OCI-M2 (cell line): ENCODE results near the gene DTX2.
"Not testable (repeated sequence)": the region's sequence is repeated elsewhere in the genome, so short reads cannot be mapped to it uniquely, and the experiment has no call there.

ENCODE experiments used
- DNase-seq: peaks from one replicate; lab custom pipeline; 2025; ENCODE audit not compliant: unreplicated experiment; lab: John Stamatoyannopoulos, UW

DTX2 gene

GRCh38 chr7:76511200-76511910 is 49.8 kb downstream of the DTX2 start:
- DNase-seq, result not testable (repeated sequence)

GRCh38 chr7:76511911-76512885 is 50.7 kb downstream of the DTX2 start:
- not testable (repeated sequence) for DNase-seq

GRCh38 chr7:76512941-76513816 is 51.7 kb downstream of the DTX2 start:
- DNase-seq, result no peak

- no peak for DNase-seq
These were observed 52.6 kb downstream of the DTX2 start for GRCh38 chr7:76513817-76514799.

- no peak for DNase-seq
These were observed 53.6 kb downstream of the DTX2 start for GRCh38 chr7:76514926-76515771.

- DNase-seq, result no peak
These were observed 54.5 kb downstream of the DTX2 start for GRCh38 chr7:76515999-76516443.

GRCh38 chr7:76516932-76517331 is 55.4 kb downstream of the DTX2 start:
- not testable (repeated sequence) for DNase-seq

GRCh38 chr7:76526183-76526582 is 64.7 kb downstream of the DTX2 start:
- DNase-seq, result not testable (repeated sequence)

GRCh38 chr7:76531643-76532042 is 70.1 kb downstream of the DTX2 start:
- DNase-seq, result not testable (repeated sequence)

GRCh38 chr7:76543197-76543596 is 81.7 kb downstream of the DTX2 start, which contains the start of gene SPDYE16:
SPDYE16 (minus strand) TSS chr7:76543297; CDS start chr7:76541459, 1,838 bp downstream.
- not testable (repeated sequence) for DNase-seq

GRCh38 chr7:76549025-76549854 is 87.7 kb downstream of the DTX2 start:
- peak; percentile 13 for DNase-seq

GRCh38 chr7:76549855-76550248 is 88.3 kb downstream of the DTX2 start:
- not testable (repeated sequence) for DNase-seq

- not testable (repeated sequence) for DNase-seq
These were observed 90.5 kb downstream of the DTX2 start for GRCh38 chr7:76551992-76552391.
